PFSK-1 (cell line): Measurements from ENCODE around the gene MICALL2.

Experiments
- FOXP2 ChIP-seq: optimal IDR thresholded peaks from 2 replicates; pipeline ENCODE3; 2011; ENCODE audit warnings: borderline replicate concordance, control low read depth, inconsistent platforms; ENCODE audit not compliant: insufficient read depth; ENCODE audit errors: extremely low read length, extremely low read depth
- POLR2AphosphoS5 ChIP-seq: IDR thresholded peaks from 2 replicates; pipeline ENCODE4 v1.6.1; 2012; ENCODE audit warnings: low read depth, mild to moderate bottlenecking, control low read depth, low read length, moderate library complexity
- REST ChIP-seq, 2 experiments: IDR thresholded peaks; 2 replicates each; pipeline versions ENCODE4 v1.6.1 to v1.8.0; 2011 to 2012; ENCODE audit warnings: low read depth in 2 of 2, low read length in 2 of 2, control low read depth in 1 of 2, inconsistent platforms in 1 of 2, mild to moderate bottlenecking in 1 of 2, moderate library complexity in 1 of 2; ENCODE audit not compliant: insufficient read depth in 1 of 2
- SIN3A ChIP-seq: IDR thresholded peaks from 2 replicates; pipeline ENCODE4 v1.6.1; 2012; ENCODE audit warnings: mild to moderate bottlenecking, low read length, moderate library complexity, borderline replicate concordance; ENCODE audit not compliant: insufficient read depth
- TAF1 ChIP-seq: IDR thresholded peaks from 2 replicates; pipeline ENCODE4 v1.6.1; 2012; ENCODE audit warnings: low read length, control low read depth, borderline replicate concordance; ENCODE audit not compliant: insufficient read depth

MICALL2 gene

GRCh38 chr7:1457949-1458682 is 1.2 kb downstream of the MICALL2 start:
- TF ChIP-seq POLR2AphosphoS5 (no peak), TAF1 (no peak), SIN3A (no peak), REST (IDR thresholded peaks at IDR 0.05; ENCODE audit: insufficient read depth in 1 of 2, low read depth in 2 of 2, low read length in 2 of 2) (no peak), FOXP2 (no peak)

- TF ChIP-seq POLR2AphosphoS5 (no peak), SIN3A (no peak), TAF1 (no peak), FOXP2 (no peak), REST (IDR thresholded peaks at IDR 0.05; ENCODE audit: insufficient read depth in 1 of 2, low read depth in 2 of 2, low read length in 2 of 2) (no peak)
These were observed 2.0 kb downstream of the MICALL2 start for GRCh38 chr7:1457059-1457948.

GRCh38 chr7:1455955-1456354 is 3.3 kb downstream of the MICALL2 start:
- TF ChIP-seq SIN3A = no peak
- no peak for TF ChIP-seq REST (IDR thresholded peaks at IDR 0.05; ENCODE audit: insufficient read depth in 1 of 2, low read depth in 2 of 2, low read length in 2 of 2)
- no peak for TF ChIP-seq TAF1
- no peak for TF ChIP-seq FOXP2
- TF ChIP-seq POLR2AphosphoS5 = no peak

- TF ChIP-seq TAF1 (no peak), POLR2AphosphoS5 (no peak), REST (IDR thresholded peaks at IDR 0.05; ENCODE audit: insufficient read depth in 1 of 2, low read depth in 2 of 2, low read length in 2 of 2) (no peak), SIN3A (no peak), FOXP2 (no peak)
These were observed 3.9 kb downstream of the MICALL2 start for GRCh38 chr7:1455241-1455939.
